GM18870 (cell line): ENCODE data around the gene PEX12.
"Not testable (repeated sequence)": the region's sequence is repeated elsewhere in the genome, so short reads cannot be mapped to it uniquely, and the experiment has no call there.

Source experiments
- ATAC-seq: cut with Tn5 transposase; IDR thresholded peaks from one replicate; pipeline ENCODE4 v1.9.1; 2021; ENCODE audit warnings: moderate library complexity; ENCODE audit not compliant: unreplicated experiment

PEX12 gene

GRCh38 chr17:35578929-35579432 is 610 bp upstream of the PEX12 start:
- no peak for ATAC-seq

- no peak for ATAC-seq
These were observed 558 bp downstream of the PEX12 start for GRCh38 chr17:35577830-35578196.

- ATAC-seq: no peak
These were observed 2.6 kb downstream of the PEX12 start for GRCh38 chr17:35575759-35576158.

- ATAC-seq: no peak
These were observed 9.0 kb downstream of the PEX12 start for GRCh38 chr17:35569405-35569804.

- ATAC-seq: no peak
These were observed 9.8 kb downstream of the PEX12 start for GRCh38 chr17:35568561-35568960.

- no peak for ATAC-seq
These were observed 11.4 kb downstream of the PEX12 start for GRCh38 chr17:35566968-35567367.

- ATAC-seq: not testable (repeated sequence)
These were observed 15.2 kb downstream of the PEX12 start for GRCh38 chr17:35563181-35563580.

- no peak for ATAC-seq
These were observed 17.7 kb downstream of the PEX12 start, which contains the start of gene SLFN14 for GRCh38 chr17:35560703-35561102. Gene SLFN14 (minus strand): TSS chr17:35560819. CDS start chr17:35558062, 2,757 bp downstream.

GRCh38 chr17:35559495-35560210 is 18.7 kb downstream of the PEX12 start:
- ATAC-seq: no peak

GRCh38 chr17:35557353-35557752 is 21.0 kb downstream of the PEX12 start:
- no peak for ATAC-seq

- ATAC-seq: no peak
These were observed 22.7 kb downstream of the PEX12 start for GRCh38 chr17:35555691-35556090.

GRCh38 chr17:35554668-35555067 is 23.7 kb downstream of the PEX12 start:
- ATAC-seq: no peak

- ATAC-seq: no peak
These were observed 25.1 kb downstream of the PEX12 start for GRCh38 chr17:35553310-35553709.

GRCh38 chr17:35548978-35549377 is 29.4 kb downstream of the PEX12 start:
- ATAC-seq: no peak

- no peak for ATAC-seq
These were observed 30.1 kb downstream of the PEX12 start for GRCh38 chr17:35548208-35548810.

- ATAC-seq: no peak
These were observed 31.9 kb downstream of the PEX12 start for GRCh38 chr17:35546487-35546886.

GRCh38 chr17:35545150-35545549 is 33.2 kb downstream of the PEX12 start:
- no peak for ATAC-seq

- ATAC-seq: no peak
These were observed 34.5 kb downstream of the PEX12 start for GRCh38 chr17:35543856-35544255.

- no peak for ATAC-seq
These were observed 35.4 kb downstream of the PEX12 start for GRCh38 chr17:35542990-35543389.

GRCh38 chr17:35541434-35541833 is 36.9 kb downstream of the PEX12 start:
- ATAC-seq: no peak

- no peak for ATAC-seq
These were observed 37.6 kb downstream of the PEX12 start for GRCh38 chr17:35540589-35541404.

- no peak for ATAC-seq
These were observed 38.7 kb downstream of the PEX12 start for GRCh38 chr17:35539659-35540026.
